Glomerular visceral epithelial cell (primary cell): Measurements from ENCODE around the gene TSSK6.

Experiments used
- DNase-seq: peaks from one replicate; pipeline ENCODE4 v3.0.0-alpha.2; 2016; ENCODE audit errors: extremely low spot score

The TSSK6 gene

GRCh38 chr19:19544954-19545591 is 29.7 kb upstream of the TSSK6 start:
- DNase-seq: no peak

- no peak for DNase-seq
Observed at GRCh38 chr19:19544257-19544953, 29.1 kb upstream of the TSSK6 start.

- DNase-seq: no peak
Observed at GRCh38 chr19:19543640-19544039, 28.3 kb upstream of the TSSK6 start.

- no peak for DNase-seq
Observed at GRCh38 chr19:19543101-19543500, 27.8 kb upstream of the TSSK6 start.

- no peak for DNase-seq
Observed at GRCh38 chr19:19542507-19542906, 27.2 kb upstream of the TSSK6 start.

GRCh38 chr19:19541616-19542015 is 26.3 kb upstream of the TSSK6 start:
- DNase-seq: no peak

GRCh38 chr19:19540715-19541515 is 25.6 kb upstream of the TSSK6 start:
- DNase-seq: no peak

GRCh38 chr19:19540064-19540714 is 24.8 kb upstream of the TSSK6 start:
- DNase-seq: peak; percentile 42

- no peak for DNase-seq
Observed at GRCh38 chr19:19539698-19540063, 24.3 kb upstream of the TSSK6 start.

GRCh38 chr19:19538785-19539166 is 23.4 kb upstream of the TSSK6 start:
- DNase-seq: no peak

GRCh38 chr19:19538061-19538784 is 22.9 kb upstream of the TSSK6 start, which contains the start of gene CILP2:
CILP2 (plus strand) TSS chr19:19538265; CDS start chr19:19538350, 85 bp downstream.
- DNase-seq: peak; percentile 26

GRCh38 chr19:19537075-19538048 is 22.0 kb upstream of the TSSK6 start:
- no peak for DNase-seq

- DNase-seq: no peak
Observed at GRCh38 chr19:19535311-19536191, 20.2 kb upstream of the TSSK6 start.

- DNase-seq: no peak
Observed at GRCh38 chr19:19534556-19535265, 19.4 kb upstream of the TSSK6 start.

GRCh38 chr19:19533841-19534240 is 18.5 kb upstream of the TSSK6 start:
- no peak for DNase-seq

GRCh38 chr19:19532806-19533701 is 17.7 kb upstream of the TSSK6 start:
- DNase-seq: no peak

GRCh38 chr19:19531951-19532805 is 16.8 kb upstream of the TSSK6 start:
- peak; percentile 58 for DNase-seq
